HG03432 (cell line): ENCODE results near the gene MRPL41.
"Not testable (repeated sequence)": the region's sequence is repeated elsewhere in the genome, so short reads cannot be mapped to it uniquely, and the experiment has no call there.

ENCODE experiments used
- ATAC-seq: cut with Tn5 transposase; IDR thresholded peaks from one replicate; pipeline ENCODE4 v1.9.1; 2021; ENCODE audit warnings: mild to moderate bottlenecking, moderate library complexity; ENCODE audit not compliant: unreplicated experiment

MRPL41 gene

DNA sequence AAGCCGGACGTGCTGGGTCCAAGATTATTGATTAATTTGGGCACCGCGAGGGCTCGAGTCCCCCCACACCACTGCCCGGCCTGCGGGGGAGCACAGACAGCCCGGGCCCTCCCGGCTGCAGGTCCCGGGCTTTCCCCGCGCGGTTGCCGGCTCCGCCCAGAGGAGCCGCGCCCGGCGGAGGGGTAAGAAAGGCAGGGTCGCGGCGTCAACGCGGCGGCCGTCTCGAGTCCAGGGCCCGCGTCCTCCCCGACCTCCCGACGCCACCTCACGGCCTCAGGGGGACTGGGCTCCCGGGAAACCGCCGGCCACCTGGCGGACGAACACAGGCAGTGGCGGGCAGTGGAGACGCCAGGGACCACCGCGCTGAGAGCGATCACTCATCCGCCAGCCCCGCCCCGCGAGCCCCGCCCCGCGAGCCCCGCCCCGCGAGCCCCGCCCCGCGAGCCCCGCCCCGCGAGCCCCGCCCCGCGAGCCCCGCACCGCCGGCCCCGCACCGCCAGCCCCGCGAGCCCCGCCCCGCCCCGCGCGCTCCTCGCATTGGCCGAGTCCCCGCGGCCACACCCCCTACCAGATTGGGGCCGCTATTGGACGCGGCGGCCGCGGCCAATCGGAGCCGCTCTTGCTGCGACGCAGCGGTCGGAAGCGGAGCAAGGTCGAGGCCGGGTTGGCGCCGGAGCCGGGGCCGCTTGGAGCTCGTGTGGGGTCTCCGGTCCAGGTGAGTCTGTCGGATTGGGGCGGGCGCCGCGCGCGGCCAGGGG, at the start of gene MRPL41:
MRPL41 (plus strand) TSS at position 616 of the 758 bp plus-strand sequence. CDS start 203 bp downstream, outside the sequence.
- ATAC-seq, result peak; percentile 87

- no peak for ATAC-seq
Observed at GRCh38 chr9:137502008-137502911, 49.4 kb upstream of the MRPL41 start.

DNA sequence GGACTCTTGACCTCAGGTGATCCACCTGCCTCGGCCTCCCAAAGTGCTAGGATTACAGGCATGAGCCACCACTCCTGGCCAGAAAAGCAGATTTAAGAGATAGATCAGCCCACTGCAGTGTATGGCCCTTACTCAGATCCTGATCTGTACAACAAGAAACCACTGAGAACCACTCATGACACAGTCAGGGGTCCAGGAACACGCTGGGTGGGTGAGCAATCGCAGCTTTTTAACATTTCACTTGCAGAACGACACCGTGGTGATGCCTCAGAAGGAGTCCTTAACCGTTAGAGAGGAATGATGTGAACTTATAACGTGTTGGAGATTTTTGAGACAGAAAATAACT, 47.3 kb upstream of the MRPL41 start:
- no peak for ATAC-seq

- no peak for ATAC-seq
Observed at GRCh38 chr9:137505421-137506140, 46.1 kb upstream of the MRPL41 start.

GRCh38 chr9:137506274-137506673, 45.4 kb upstream of the MRPL41 start:
- no peak for ATAC-seq

GRCh38 chr9:137506702-137507171, 44.9 kb upstream of the MRPL41 start:
- ATAC-seq, result no peak

DNA sequence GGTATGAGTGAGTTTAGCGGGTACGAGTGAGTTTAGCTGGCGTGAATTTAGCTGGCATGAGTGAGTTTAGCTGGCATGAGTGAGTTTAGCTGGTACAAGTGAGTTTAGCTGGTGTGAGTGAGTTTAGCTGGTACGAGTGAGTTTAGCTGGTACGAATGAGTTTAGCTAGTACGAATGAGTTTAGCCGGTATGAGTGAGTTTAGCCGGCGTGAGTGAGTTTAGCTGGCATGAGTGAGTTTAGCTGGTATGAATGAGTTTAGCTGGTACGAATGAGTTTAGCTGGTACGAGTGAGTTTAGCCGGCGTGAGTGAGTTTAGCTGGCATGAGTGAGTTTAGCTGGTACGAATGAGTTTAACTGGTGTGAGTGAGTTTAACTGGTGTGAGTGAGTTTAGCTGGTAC, 42.5 kb upstream of the MRPL41 start:
- ATAC-seq, result no peak

GRCh38 chr9:137511126-137511525, 40.6 kb upstream of the MRPL41 start:
- ATAC-seq, result not testable (repeated sequence)

GRCh38 chr9:137511758-137512463, 39.8 kb upstream of the MRPL41 start:
- no peak for ATAC-seq

- ATAC-seq, result not testable (repeated sequence)
Observed at GRCh38 chr9:137513136-137513535, 38.5 kb upstream of the MRPL41 start.

DNA sequence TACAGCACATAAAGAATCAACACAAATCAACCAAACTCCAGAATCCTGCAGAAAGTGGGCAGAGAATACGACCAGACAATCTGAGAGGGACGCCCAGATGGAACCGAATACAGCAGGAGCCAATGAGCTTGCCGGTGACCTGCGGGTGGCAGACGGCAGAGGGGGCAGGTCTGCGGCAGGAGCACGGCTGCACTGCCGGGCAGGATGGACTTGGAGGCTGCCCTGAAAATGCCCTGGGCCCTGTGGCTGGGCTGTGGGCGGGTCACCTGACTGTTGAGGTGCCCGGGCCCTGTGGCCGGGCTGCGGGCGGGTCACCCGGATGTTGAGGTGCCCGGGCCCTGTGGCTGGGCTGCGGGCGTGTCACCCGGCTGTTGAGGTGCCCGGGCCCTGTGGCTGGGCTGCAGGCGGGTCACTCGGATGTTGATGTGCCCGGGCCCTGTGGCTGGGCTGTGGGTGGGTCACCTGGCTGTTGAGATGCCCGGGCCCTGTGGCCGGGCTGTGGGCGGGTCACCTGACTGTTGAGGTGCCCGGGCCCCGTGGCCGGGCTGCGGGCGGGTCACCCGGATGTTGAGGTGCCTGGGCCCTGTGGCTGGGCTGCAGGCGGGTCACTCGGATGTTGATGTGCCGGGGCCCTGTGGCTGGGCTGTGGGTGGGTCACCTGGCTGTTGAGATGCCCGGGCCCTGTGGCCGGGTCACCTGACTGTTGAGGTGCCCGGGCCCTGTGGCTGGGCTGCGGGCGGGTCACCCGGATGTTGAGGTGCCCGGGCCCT, 37.7 kb upstream of the MRPL41 start:
- ATAC-seq, result not testable (repeated sequence)

GRCh38 chr9:137514691-137515337, 36.9 kb upstream of the MRPL41 start:
- no peak for ATAC-seq

DNA sequence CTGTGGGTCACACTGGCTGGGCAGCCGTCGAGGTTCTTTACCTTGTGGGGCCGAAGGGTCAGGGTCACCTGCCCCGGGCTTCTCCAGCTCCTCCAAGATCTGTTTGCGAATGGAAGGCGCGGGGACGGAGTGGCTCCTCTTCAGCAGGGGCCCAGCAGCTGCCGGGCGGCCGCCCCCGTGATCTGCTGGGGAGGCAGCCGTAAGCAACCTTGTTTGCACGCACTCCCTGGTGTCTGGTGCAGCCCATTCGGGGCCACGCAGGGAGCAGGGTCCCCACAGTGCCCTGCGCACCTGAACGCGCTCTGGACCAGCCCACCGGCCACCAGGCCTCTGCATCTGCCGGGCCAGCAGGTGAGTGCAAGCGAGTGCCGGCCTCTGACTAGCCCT, 36.3 kb upstream of the MRPL41 start:
- no peak for ATAC-seq

DNA sequence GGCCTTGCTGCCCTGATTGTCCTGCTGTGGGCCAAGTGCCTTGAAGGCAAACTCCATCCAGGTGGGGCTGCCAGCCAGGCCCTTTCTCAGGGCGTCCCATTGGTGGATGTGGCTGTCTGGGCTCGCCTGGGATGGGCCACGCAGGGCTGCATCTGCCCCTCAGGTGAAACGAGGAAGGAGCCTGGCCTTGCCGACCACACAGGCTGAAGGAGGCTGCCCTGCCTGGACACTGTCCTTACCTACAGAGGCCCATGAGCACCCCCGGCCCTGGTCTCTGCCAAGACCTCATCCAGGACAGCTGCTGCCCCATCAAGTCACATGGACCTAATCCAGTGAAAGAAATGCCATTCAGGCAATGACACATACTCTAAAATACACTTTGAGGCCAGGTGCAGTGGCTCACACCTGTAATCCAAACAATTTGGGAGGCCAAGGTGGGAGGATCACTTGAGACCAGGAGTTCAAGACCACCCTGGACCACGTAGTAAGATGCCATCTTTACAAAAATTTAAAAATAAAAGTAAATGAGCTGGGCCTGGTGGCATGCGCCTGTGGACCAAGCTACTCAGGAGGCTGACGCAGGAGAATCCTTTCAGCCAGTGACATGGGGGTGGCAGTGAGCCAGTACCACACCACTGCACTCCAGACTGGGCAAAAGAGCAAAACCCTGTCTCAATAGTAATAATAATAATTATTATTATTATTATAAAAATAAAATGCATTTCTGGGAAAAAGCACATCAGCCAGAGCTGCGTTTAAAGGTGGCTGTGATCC, 35.3 kb upstream of the MRPL41 start:
- ATAC-seq, result no peak

- not testable (repeated sequence) for ATAC-seq
Observed at GRCh38 chr9:137518661-137519459, 32.8 kb upstream of the MRPL41 start.

DNA sequence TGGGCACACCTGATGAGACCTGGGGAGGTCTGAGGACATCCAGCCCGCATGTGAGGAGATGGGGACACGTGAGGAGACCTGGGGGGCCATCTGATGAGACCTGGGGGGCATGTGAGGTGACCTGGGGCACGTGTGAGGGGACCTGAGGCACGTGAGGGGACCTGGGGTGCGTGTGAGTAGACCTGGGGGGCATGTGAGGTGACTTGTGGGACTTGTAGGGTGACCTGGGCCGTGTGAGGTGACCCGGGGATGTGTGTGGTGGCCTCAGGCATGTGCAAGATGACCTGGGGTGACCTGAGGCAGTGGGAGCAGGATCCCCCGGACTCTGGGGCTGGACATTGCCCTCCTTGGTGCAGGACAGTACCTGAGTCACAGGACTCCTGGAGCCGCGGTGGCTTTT, 32.1 kb upstream of the MRPL41 start:
- ATAC-seq, result no peak

DNA sequence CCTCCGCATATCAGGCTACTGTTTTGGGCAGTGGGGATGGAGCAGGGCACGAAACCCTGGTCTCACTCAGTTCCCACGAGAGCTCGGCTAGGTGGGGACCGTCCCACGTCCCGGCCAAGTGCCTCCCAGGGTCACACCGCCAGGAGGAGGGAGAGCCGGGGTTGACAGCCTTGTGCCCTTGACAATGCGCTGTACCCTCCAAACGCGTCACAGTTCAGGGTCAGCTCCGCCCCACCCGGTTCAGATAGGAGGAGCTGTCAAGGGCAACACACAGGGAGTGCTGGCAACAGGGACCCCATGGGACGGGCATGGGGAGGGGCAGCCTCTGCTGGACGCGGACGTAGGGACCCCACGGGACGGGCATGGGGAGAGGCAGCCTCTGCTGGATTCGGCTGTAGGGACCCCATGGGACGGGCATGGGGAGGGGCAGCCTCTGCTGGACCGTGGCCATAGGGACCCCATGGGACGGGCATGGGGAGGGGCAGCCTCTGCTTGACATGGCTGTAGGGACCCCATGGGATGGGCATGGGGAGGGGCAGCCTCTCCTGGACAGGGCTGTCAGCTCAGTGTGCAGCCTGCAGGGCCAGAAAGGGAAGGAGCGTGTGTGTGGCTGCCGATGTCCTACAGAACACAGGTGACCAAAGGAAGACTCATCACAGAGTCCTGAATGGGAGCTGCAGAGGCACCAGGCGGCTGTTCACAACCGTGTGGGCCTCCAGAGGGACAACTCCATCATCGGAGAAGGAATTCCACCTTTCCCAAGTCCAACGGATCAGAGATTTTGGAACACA, 30.9 kb upstream of the MRPL41 start:
- no peak for ATAC-seq
